HepG2 (cell line): ENCODE measurements around the gene ELF1. TPM values are rescaled to one million over a fixed set of nuclear protein-coding genes. Genes with fewer than 3 reads are reported as not detected.
A peak's percentile ranks its signal among the peaks of the same experiment; 100 is the strongest.

Experiments used
- GATAD2A ChIP-seq: IDR thresholded peaks from 2 replicates; pipeline ENCODE4 v1.6.1; 2016
- HOMEZ ChIP-seq: IDR thresholded peaks from 2 replicates; pipeline ENCODE4 v1.6.1; 2016; ENCODE audit warnings: low read depth
- MTA1 ChIP-seq: sonication (generic); formaldehyde crosslinking; IDR thresholded peaks from 2 replicates; pipeline ENCODE4 v1.4.0; 2020; ENCODE audit warnings: missing genetic modification reagents, mild to moderate bottlenecking, borderline replicate concordance
- PHB2 ChIP-seq: fragments of 450-650 bp; IDR thresholded peaks from 2 replicates; pipeline ENCODE4 v1.6.1; 2018; ENCODE audit not compliant: partially characterized antibody
- REPIN1 ChIP-seq: sonication (generic); formaldehyde crosslinking; IDR thresholded peaks from 2 replicates; pipeline ENCODE4 v1.8.0; 2022; ENCODE audit warnings: missing genetic modification reagents, low read depth, mild to moderate bottlenecking, borderline replicate concordance
- SNAI1 ChIP-seq: sonication (generic); formaldehyde crosslinking; IDR thresholded peaks from 2 replicates; pipeline ENCODE4 v1.5.0; 2020; ENCODE audit warnings: mild to moderate bottlenecking, missing genetic modification reagents, borderline replicate concordance
- ZNF143 ChIP-seq: sonication (generic); formaldehyde crosslinking; IDR thresholded peaks from 2 replicates; pipeline ENCODE4 v1.4.0; 2020; ENCODE audit warnings: missing genetic modification reagents
- ZNF766 ChIP-seq: sonication (generic); formaldehyde crosslinking; IDR thresholded peaks from 2 replicates; pipeline ENCODE4 v1.5.0; 2020; ENCODE audit warnings: missing genetic modification reagents, borderline replicate concordance
- polyA plus RNA-seq, 8 experiments: library from polyadenylated mRNA; depleted of rRNA in 3 of 8; stranded (reverse) in 7 of 8; unstranded in 1 of 8; fragments of >200 nt; fragmentation: Illumina TruSeq in 4 of 8; extraction: Trizol in 4 of 8; gene quantifications; 2 replicates each; pipeline versions ENCODE4 v1.2.1 to v1.2.3, GENCODE V29; 2011 to 2016; ENCODE audit warnings: low read depth in 4 of 8, missing spikeins in 1 of 8, mixed read lengths in 1 of 8; ENCODE audit not compliant: insufficient read depth in 1 of 8
- total RNA-seq, 5 experiments: library from RNA; depleted of rRNA; stranded (reverse); fragments of >200 nt; fragmentation: Illumina TruSeq; extraction: Trizol; gene quantifications; 2 replicates each; pipeline ENCODE4 v1.2.3, GENCODE V29; 2016; ENCODE audit warnings: low read depth in 1 of 5
- TF ChIP-seq, protein P1 (sequence below): sonication (generic); formaldehyde crosslinking; IDR thresholded peaks from 2 replicates; pipeline ENCODE4 v1.4.0; 2020; ENCODE audit warnings: low read depth, mild to moderate bottlenecking, missing genetic modification reagents
- TF ChIP-seq, protein P2 (sequence below): sonication (generic); formaldehyde crosslinking; IDR thresholded peaks from 2 replicates; pipeline ENCODE4 v1.4.0; 2020; ENCODE audit warnings: mild to moderate bottlenecking, missing genetic modification reagents
- TF ChIP-seq, protein P3 (sequence below): sonication (generic); formaldehyde crosslinking; IDR thresholded peaks from one replicate; pipeline ENCODE4 v1.5.1; 2020; ENCODE audit warnings: mild to moderate bottlenecking, missing genetic modification reagents; ENCODE audit errors: not compliant biosample characterization

The ELF1 gene
- total and polyA plus RNA-seq, 2 of the 13 experiments (the other 11 are each of a cell fraction or from before 2014, with no cell fraction given) = 24.6 to 71.5 TPM

GRCh38 chr13:40895227-40896184 lies 123.6 kb downstream of the ELF1 start (continued):
- TF ChIP-seq, protein P1, sequence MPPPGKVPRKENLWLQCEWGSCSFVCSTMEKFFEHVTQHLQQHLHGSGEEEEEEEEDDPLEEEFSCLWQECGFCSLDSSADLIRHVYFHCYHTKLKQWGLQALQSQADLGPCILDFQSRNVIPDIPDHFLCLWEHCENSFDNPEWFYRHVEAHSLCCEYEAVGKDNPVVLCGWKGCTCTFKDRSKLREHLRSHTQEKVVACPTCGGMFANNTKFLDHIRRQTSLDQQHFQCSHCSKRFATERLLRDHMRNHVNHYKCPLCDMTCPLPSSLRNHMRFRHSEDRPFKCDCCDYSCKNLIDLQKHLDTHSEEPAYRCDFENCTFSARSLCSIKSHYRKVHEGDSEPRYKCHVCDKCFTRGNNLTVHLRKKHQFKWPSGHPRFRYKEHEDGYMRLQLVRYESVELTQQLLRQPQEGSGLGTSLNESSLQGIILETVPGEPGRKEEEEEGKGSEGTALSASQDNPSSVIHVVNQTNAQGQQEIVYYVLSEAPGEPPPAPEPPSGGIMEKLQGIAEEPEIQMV (CRISPR knock-in tag) = no peak
- TF ChIP-seq, protein P2, sequence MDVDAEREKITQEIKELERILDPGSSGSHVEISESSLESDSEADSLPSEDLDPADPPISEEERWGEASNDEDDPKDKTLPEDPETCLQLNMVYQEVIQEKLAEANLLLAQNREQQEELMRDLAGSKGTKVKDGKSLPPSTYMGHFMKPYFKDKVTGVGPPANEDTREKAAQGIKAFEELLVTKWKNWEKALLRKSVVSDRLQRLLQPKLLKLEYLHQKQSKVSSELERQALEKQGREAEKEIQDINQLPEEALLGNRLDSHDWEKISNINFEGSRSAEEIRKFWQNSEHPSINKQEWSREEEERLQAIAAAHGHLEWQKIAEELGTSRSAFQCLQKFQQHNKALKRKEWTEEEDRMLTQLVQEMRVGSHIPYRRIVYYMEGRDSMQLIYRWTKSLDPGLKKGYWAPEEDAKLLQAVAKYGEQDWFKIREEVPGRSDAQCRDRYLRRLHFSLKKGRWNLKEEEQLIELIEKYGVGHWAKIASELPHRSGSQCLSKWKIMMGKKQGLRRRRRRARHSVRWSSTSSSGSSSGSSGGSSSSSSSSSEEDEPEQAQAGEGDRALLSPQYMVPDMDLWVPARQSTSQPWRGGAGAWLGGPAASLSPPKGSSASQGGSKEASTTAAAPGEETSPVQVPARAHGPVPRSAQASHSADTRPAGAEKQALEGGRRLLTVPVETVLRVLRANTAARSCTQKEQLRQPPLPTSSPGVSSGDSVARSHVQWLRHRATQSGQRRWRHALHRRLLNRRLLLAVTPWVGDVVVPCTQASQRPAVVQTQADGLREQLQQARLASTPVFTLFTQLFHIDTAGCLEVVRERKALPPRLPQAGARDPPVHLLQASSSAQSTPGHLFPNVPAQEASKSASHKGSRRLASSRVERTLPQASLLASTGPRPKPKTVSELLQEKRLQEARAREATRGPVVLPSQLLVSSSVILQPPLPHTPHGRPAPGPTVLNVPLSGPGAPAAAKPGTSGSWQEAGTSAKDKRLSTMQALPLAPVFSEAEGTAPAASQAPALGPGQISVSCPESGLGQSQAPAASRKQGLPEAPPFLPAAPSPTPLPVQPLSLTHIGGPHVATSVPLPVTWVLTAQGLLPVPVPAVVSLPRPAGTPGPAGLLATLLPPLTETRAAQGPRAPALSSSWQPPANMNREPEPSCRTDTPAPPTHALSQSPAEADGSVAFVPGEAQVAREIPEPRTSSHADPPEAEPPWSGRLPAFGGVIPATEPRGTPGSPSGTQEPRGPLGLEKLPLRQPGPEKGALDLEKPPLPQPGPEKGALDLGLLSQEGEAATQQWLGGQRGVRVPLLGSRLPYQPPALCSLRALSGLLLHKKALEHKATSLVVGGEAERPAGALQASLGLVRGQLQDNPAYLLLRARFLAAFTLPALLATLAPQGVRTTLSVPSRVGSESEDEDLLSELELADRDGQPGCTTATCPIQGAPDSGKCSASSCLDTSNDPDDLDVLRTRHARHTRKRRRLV = no peak
- no peak for TF ChIP-seq MTA1 (CRISPR knock-in tag)
- no peak for TF ChIP-seq ZNF766 (CRISPR knock-in tag)
- TF ChIP-seq GATAD2A (CRISPR knock-in tag) = peak; percentile 35; the same call in 1 of the 2 replicates
- TF ChIP-seq HOMEZ (CRISPR knock-in tag) = no peak
- TF ChIP-seq SNAI1 (CRISPR knock-in tag) = no peak
- no peak for TF ChIP-seq REPIN1
- TF ChIP-seq, protein P3, sequence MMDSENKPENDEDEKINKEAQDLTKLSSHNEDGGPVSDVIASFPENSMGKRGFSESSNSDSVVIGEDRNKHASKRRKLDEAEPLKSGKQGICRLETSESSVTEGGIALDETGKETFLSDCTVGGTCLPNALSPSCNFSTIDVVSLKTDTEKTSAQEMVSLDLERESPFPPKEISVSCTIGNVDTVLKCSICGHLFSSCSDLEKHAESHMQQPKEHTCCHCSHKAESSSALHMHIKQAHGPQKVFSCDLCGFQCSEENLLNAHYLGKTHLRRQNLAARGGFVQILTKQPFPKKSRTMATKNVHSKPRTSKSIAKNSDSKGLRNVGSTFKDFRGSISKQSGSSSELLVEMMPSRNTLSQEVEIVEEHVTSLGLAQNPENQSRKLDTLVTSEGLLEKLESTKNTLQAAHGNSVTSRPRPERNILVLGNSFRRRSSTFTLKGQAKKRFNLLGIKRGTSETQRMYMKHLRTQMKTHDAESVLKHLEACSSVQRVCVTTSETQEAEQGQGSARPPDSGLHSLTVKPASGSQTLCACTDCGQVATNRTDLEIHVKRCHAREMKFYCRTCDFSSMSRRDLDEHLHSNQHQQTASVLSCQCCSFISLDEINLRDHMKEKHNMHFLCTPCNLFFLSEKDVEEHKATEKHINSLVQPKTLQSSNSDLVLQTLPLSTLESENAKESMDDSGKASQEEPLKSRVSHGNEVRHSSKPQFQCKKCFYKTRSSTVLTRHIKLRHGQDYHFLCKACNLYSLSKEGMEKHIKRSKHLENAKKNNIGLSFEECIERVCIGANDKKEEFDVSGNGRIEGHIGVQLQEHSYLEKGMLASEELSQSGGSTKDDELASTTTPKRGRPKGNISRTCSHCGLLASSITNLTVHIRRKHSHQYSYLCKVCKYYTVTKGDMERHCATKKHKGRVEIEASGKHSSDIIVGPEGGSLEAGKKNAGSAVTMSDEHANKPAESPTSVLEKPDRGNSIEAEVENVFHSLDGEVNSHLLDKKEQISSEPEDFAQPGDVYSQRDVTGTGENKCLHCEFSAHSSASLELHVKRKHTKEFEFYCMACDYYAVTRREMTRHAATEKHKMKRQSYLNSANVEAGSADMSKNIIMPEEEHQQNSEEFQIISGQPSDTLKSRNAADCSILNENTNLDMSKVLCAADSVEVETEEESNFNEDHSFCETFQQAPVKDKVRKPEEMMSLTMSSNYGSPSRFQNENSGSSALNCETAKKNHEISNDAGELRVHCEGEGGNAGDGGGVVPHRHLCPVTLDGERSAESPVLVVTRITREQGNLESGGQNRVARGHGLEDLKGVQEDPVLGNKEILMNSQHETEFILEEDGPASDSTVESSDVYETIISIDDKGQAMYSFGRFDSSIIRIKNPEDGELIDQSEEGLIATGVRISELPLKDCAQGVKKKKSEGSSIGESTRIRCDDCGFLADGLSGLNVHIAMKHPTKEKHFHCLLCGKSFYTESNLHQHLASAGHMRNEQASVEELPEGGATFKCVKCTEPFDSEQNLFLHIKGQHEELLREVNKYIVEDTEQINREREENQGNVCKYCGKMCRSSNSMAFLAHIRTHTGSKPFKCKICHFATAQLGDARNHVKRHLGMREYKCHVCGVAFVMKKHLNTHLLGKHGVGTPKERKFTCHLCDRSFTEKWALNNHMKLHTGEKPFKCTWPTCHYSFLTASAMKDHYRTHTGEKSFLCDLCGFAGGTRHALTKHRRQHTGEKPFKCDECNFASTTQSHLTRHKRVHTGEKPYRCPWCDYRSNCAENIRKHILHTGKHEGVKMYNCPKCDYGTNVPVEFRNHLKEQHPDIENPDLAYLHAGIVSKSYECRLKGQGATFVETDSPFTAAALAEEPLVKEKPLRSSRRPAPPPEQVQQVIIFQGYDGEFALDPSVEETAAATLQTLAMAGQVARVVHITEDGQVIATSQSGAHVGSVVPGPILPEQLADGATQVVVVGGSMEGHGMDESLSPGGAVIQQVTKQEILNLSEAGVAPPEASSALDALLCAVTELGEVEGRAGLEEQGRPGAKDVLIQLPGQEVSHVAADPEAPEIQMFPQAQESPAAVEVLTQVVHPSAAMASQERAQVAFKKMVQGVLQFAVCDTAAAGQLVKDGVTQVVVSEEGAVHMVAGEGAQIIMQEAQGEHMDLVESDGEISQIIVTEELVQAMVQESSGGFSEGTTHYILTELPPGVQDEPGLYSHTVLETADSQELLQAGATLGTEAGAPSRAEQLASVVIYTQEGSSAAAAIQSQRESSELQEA (CRISPR knock-in tag) = no peak
- no peak for TF ChIP-seq ZNF143 (CRISPR knock-in tag)
- no peak for TF ChIP-seq PHB2
